Progenitor cell of endocrine pancreas (in vitro differentiated cells): Measurements from ENCODE around the gene GNG4. TPM values are rescaled to one million over a fixed set of nuclear protein-coding genes. Genes with fewer than 3 reads are reported as not detected.

Experiments
- DNase-seq: peaks from one replicate; pipeline ENCODE4 v3.0.0; 2021; ENCODE audit warnings: low spot score; ENCODE audit not compliant: unreplicated experiment
- H3K27ac Mint-ChIP-seq: 2 replicates; pipeline ENCODE4 v1.8.0; 2021; ENCODE audit warnings: mild to moderate bottlenecking, moderate library complexity, mixed read lengths
- H3K27me3 Mint-ChIP-seq: 2 replicates; pipeline ENCODE4 v1.8.0; 2021; ENCODE audit warnings: mixed read lengths
- H3K36me3 Mint-ChIP-seq: 2 replicates; pipeline ENCODE4 v1.8.0; 2022; ENCODE audit warnings: mixed read lengths; ENCODE audit not compliant: insufficient read depth
- H3K4me1 Mint-ChIP-seq: 2 replicates; pipeline ENCODE4 v1.8.0; 2021; ENCODE audit warnings: low read depth, mixed read lengths
- H3K4me3 Mint-ChIP-seq: 2 replicates; pipeline ENCODE4 v1.8.0; 2021; ENCODE audit warnings: low read depth, mild to moderate bottlenecking, moderate library complexity, mixed read lengths
- H3K9me3 Mint-ChIP-seq: 2 replicates; pipeline ENCODE4 v1.8.0; 2021; ENCODE audit warnings: low read depth, mixed read lengths
- CTCF ChIP-seq: fragments of 200-600 bp; sonication (generic); IDR thresholded peaks from one replicate; pipeline ENCODE4 v1.5.0; 2021; ENCODE audit warnings: antibody characterized with exemption, mild to moderate bottlenecking; ENCODE audit not compliant: unreplicated experiment
- total RNA-seq: library from RNA; stranded (reverse); gene quantifications from 2 replicates; pipeline ENCODE4 v1.2.1, GENCODE V29; 2021

The GNG4 gene
- total RNA-seq, 1 donor from 2014 or later: 26.7 TPM

GRCh38 chr1:235567812-235568503 is 81.6 kb downstream of the GNG4 start:
- TF ChIP-seq CTCF: no peak
- no peaks in the 10 kb centered on the region for H3K9me3 Mint-ChIP-seq
- no peak overlapping the region for H3K27ac Mint-ChIP-seq
- no peaks in the 10 kb centered on the region for H3K27me3 Mint-ChIP-seq
- DNase-seq: no peak
- peaks cover 4% of the 10 kb centered on the region for H3K36me3 Mint-ChIP-seq
- H3K4me1 Mint-ChIP-seq: no peaks in the 10 kb centered on the region
- H3K4me3 Mint-ChIP-seq: no peak overlapping the region

GRCh38 chr1:235566084-235566483 is 83.5 kb downstream of the GNG4 start:
- no peaks in the 10 kb centered on the region for H3K27me3 Mint-ChIP-seq
- H3K4me3 Mint-ChIP-seq: no peak overlapping the region
- peaks cover 3% of the 10 kb centered on the region for H3K9me3 Mint-ChIP-seq
- DNase-seq: no peak
- peaks cover 7% of the 10 kb centered on the region for H3K36me3 Mint-ChIP-seq
- H3K27ac Mint-ChIP-seq: no peak overlapping the region
- no peaks in the 10 kb centered on the region for H3K4me1 Mint-ChIP-seq
- TF ChIP-seq CTCF: no peak

GRCh38 chr1:235563513-235564061 is 86.0 kb downstream of the GNG4 start:
- H3K36me3 Mint-ChIP-seq: peaks cover 5% of the 10 kb centered on the region
- H3K4me1 Mint-ChIP-seq: peaks cover 1% of the 10 kb centered on the region
- no peak overlapping the region for H3K27ac Mint-ChIP-seq
- peaks cover 3% of the 10 kb centered on the region for H3K9me3 Mint-ChIP-seq
- H3K27me3 Mint-ChIP-seq: no peaks in the 10 kb centered on the region
- TF ChIP-seq CTCF: no peak
- no peak overlapping the region for H3K4me3 Mint-ChIP-seq
- no peak for DNase-seq

GRCh38 chr1:235562589-235562988 is 87.0 kb downstream of the GNG4 start:
- peaks cover 1% of the 10 kb centered on the region for H3K4me1 Mint-ChIP-seq
- peaks cover 5% of the 10 kb centered on the region for H3K36me3 Mint-ChIP-seq
- H3K9me3 Mint-ChIP-seq: peaks cover 3% of the 10 kb centered on the region
- DNase-seq: no peak
- no peak for TF ChIP-seq CTCF
- no peak overlapping the region for H3K27ac Mint-ChIP-seq
- no peaks in the 10 kb centered on the region for H3K27me3 Mint-ChIP-seq
- H3K4me3 Mint-ChIP-seq: no peak overlapping the region

- H3K4me1 Mint-ChIP-seq: peaks cover 1% of the 10 kb centered on the region
- H3K9me3 Mint-ChIP-seq: peaks cover 3% of the 10 kb centered on the region
- H3K36me3 Mint-ChIP-seq: peaks cover 5% of the 10 kb centered on the region
- no peak overlapping the region for H3K4me3 Mint-ChIP-seq
- DNase-seq: no peak
- no peak overlapping the region for H3K27ac Mint-ChIP-seq
- no peak for TF ChIP-seq CTCF
- H3K27me3 Mint-ChIP-seq: no peaks in the 10 kb centered on the region
These were observed 90.9 kb downstream of the GNG4 start for GRCh38 chr1:235558621-235559169.
